COLO829 (cell line): ENCODE results near the gene MAP3K5.
"Not testable (repeated sequence)": the region's sequence is repeated elsewhere in the genome, so short reads cannot be mapped to it uniquely, and the experiment has no call there.

Experiments
- DNase-seq: peaks from one replicate; pipeline ENCODE4 v3.0.0; 2012; ENCODE audit warnings: low spot score

MAP3K5 gene

GRCh38 chr6:136793363-136793762 lies 1.1 kb upstream of the MAP3K5 start:
- DNase-seq: no peak

- no peak for DNase-seq
Observed at GRCh38 chr6:136792095-136792409, 225 bp downstream of the MAP3K5 start.

- DNase-seq: no peak
Observed at GRCh38 chr6:136791296-136792094, 782 bp downstream of the MAP3K5 start.

- no peak for DNase-seq
Observed at GRCh38 chr6:136790411-136791295, 1.6 kb downstream of the MAP3K5 start.

GRCh38 chr6:136789440-136789839 lies 2.8 kb downstream of the MAP3K5 start:
- DNase-seq: not testable (repeated sequence)

- no peak for DNase-seq
Observed at GRCh38 chr6:136788069-136788902, 4.0 kb downstream of the MAP3K5 start.

- DNase-seq: no peak
Observed at GRCh38 chr6:136787726-136788068, 4.6 kb downstream of the MAP3K5 start.

GRCh38 chr6:136786658-136787057 lies 5.6 kb downstream of the MAP3K5 start:
- no peak for DNase-seq

- DNase-seq: no peak
Observed at GRCh38 chr6:136784910-136785746, 7.1 kb downstream of the MAP3K5 start.

- DNase-seq: no peak
Observed at GRCh38 chr6:136784271-136784664, 8.0 kb downstream of the MAP3K5 start.

- DNase-seq: no peak
Observed at GRCh38 chr6:136783495-136784270, 8.6 kb downstream of the MAP3K5 start.

GRCh38 chr6:136783021-136783420 lies 9.3 kb downstream of the MAP3K5 start:
- no peak for DNase-seq

GRCh38 chr6:136782021-136782770 lies 10.1 kb downstream of the MAP3K5 start:
- no peak for DNase-seq

- DNase-seq: no peak
Observed at GRCh38 chr6:136780972-136781371, 11.3 kb downstream of the MAP3K5 start.

- no peak for DNase-seq
Observed at GRCh38 chr6:136779682-136780081, 12.6 kb downstream of the MAP3K5 start.

GRCh38 chr6:136777651-136778050 lies 14.6 kb downstream of the MAP3K5 start:
- DNase-seq: no peak

- DNase-seq: no peak
Observed at GRCh38 chr6:136775548-136775947, 16.7 kb downstream of the MAP3K5 start.

GRCh38 chr6:136775081-136775480 lies 17.2 kb downstream of the MAP3K5 start:
- DNase-seq: no peak

GRCh38 chr6:136774228-136775041 lies 17.8 kb downstream of the MAP3K5 start:
- no peak for DNase-seq
